Measurements from ENCODE around the gene GLIS1. TPM values are rescaled to one million over a fixed set of nuclear protein-coding genes. Genes with fewer than 3 reads are reported as not detected.

Gene GLIS1
- total and polyA plus RNA-seq, 2 experiments from 2014 or later = 0.22 to 0.61 TPM

GRCh38 chr1:53606197-53606596, 132.8 kb downstream of the GLIS1 start:
- Histone ChIP-seq H3K4me3 (no peak overlapping the region), H3K27ac (no peak overlapping the region), H3K4me1 (ENCODE audit: insufficient read depth) (no peaks in the 10 kb centered on the region), H3K36me3 (ENCODE audit: low read depth) (no peaks in the 10 kb centered on the region), H3K9me3 (ENCODE audit: low read depth) (no peaks in the 10 kb centered on the region), H3K9me2 (ENCODE audit: insufficient read depth) (no peaks in the 10 kb centered on the region), H3K27me3 (replicated peaks; ENCODE audit: insufficient read depth) (no peaks in the 10 kb centered on the region), H4K20me1 (ENCODE audit: insufficient read depth) (no peaks in the 10 kb centered on the region), H3K4me2 (ENCODE audit: unreplicated experiment) (no peak overlapping the region), H3K9ac (no peak overlapping the region), H3K79me2 (ENCODE audit: insufficient read depth) (no peaks in the 10 kb centered on the region), H2AFZ (no peak overlapping the region), H3F3A (ENCODE audit: insufficient read depth) (no peaks in the 10 kb centered on the region)
- in situ Hi-C loops (cut with MboI) = no loop called here
- no peak for TF ChIP-seq EZH2 (IDR thresholded peaks at IDR 0.05; ENCODE audit: insufficient read depth, poor library complexity, severe bottlenecking)
- no peak for TF ChIP-seq EZH2phosphoT487 (IDR thresholded peaks at IDR 0.05; ENCODE audit: insufficient read depth, low read depth)
- no peak for DNase-seq
- 75 to 76% methylated on average over 8 of the region's 8 CpGs for WGBS, 2 experiments (ENCODE audit: low coverage in 1 of 2, low lambda C conversion rate in 2 of 2, missing lambda C conversion rate in 2 of 2)

DNA sequence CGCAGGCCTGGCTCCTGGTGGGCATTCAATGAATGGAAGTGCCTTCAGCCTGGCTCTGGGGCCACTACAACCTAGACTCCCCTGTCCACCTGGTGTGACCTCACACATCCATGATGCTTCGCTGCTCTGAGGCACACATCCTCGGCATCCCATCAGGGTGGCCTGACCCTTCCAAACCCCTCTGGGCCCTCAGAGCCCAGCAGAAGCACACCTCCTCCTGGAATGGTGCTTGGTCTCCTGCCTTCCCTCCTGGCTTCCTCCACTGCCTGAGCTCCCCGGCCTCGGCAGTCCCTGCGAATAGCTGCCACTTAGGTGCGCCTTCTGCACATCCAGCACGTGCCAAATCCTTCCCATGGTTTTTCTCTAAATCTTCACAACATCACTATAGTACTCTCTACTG, 133.8 kb downstream of the GLIS1 start:
- Histone ChIP-seq H3K4me3 (no peak overlapping the region), H3F3A (ENCODE audit: insufficient read depth) (no peaks in the 10 kb centered on the region), H3K79me2 (ENCODE audit: insufficient read depth) (no peaks in the 10 kb centered on the region), H3K9ac (no peak overlapping the region), H3K4me1 (ENCODE audit: insufficient read depth) (no peaks in the 10 kb centered on the region), H4K20me1 (ENCODE audit: insufficient read depth) (no peaks in the 10 kb centered on the region), H3K9me2 (ENCODE audit: insufficient read depth) (no peaks in the 10 kb centered on the region), H2AFZ (no peak overlapping the region), H3K4me2 (ENCODE audit: unreplicated experiment) (no peak overlapping the region), H3K36me3 (ENCODE audit: low read depth) (no peaks in the 10 kb centered on the region), H3K27ac (no peak overlapping the region), H3K27me3 (replicated peaks; ENCODE audit: insufficient read depth) (no peaks in the 10 kb centered on the region), H3K9me3 (ENCODE audit: low read depth) (no peaks in the 10 kb centered on the region)
- DNase-seq = no peak
- WGBS, 2 experiments (ENCODE audit: low coverage in 1 of 2, low lambda C conversion rate in 2 of 2, missing lambda C conversion rate in 2 of 2) = 87 to 94% methylated on average over 8 of the region's 8 CpGs
- in situ Hi-C loops (cut with MboI) = no loop called here
- TF ChIP-seq EZH2 (IDR thresholded peaks at IDR 0.05; ENCODE audit: insufficient read depth, poor library complexity, severe bottlenecking) = no peak
- TF ChIP-seq EZH2phosphoT487 (IDR thresholded peaks at IDR 0.05; ENCODE audit: insufficient read depth, low read depth) = no peak

DNA sequence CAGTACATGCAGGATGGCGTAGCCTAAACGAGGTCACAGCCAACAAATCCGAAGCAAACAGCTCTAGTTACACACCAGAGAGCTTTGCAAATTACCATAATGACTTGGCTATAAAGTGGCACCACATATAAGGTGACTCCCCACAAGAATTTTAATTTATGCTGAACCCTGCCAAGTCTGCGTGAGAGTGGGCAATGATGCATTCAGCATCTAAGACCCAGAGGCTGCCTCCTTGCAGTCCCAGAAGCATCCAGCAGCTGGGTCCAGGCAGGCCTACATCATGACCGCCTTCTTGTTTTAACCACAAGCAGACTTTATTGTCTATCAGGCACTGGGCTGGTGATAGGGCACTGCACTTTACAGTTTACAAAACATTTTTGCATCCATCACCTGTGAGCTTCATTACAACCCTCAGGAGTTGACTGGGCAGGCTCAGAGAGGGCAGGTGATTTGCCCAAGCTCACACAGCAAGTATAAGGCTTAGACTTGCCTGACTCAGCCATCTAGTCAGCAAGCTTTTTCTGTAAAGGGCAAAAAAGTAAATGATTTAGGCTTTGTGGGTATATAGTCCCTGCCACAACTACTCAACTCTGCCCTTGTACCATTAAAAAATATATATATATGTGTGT, 134.6 kb downstream of the GLIS1 start:
- Histone ChIP-seq H3K4me1 (ENCODE audit: insufficient read depth) (no peaks in the 10 kb centered on the region), H3K27me3 (replicated peaks; ENCODE audit: insufficient read depth) (no peaks in the 10 kb centered on the region), H2AFZ (no peak overlapping the region), H3K36me3 (ENCODE audit: low read depth) (no peaks in the 10 kb centered on the region), H3K27ac (no peak overlapping the region), H3K4me3 (no peak overlapping the region), H3K4me2 (ENCODE audit: unreplicated experiment) (no peak overlapping the region), H3F3A (ENCODE audit: insufficient read depth) (no peaks in the 10 kb centered on the region), H3K79me2 (ENCODE audit: insufficient read depth) (no peaks in the 10 kb centered on the region), H3K9ac (no peak overlapping the region), H3K9me2 (ENCODE audit: insufficient read depth) (no peaks in the 10 kb centered on the region), H3K9me3 (ENCODE audit: low read depth) (no peaks in the 10 kb centered on the region), H4K20me1 (ENCODE audit: insufficient read depth) (no peaks in the 10 kb centered on the region)
- 66 to 75% methylated on average over 5 of the region's 5 CpGs for WGBS, 2 experiments (ENCODE audit: low coverage in 1 of 2, low lambda C conversion rate in 2 of 2, missing lambda C conversion rate in 2 of 2)
- DNase-seq = no peak
- in situ Hi-C loops (cut with MboI) = no loop called here
- TF ChIP-seq EZH2 (IDR thresholded peaks at IDR 0.05; ENCODE audit: insufficient read depth, poor library complexity, severe bottlenecking) = no peak
- TF ChIP-seq EZH2phosphoT487 (IDR thresholded peaks at IDR 0.05; ENCODE audit: insufficient read depth, low read depth) = no peak

DNA sequence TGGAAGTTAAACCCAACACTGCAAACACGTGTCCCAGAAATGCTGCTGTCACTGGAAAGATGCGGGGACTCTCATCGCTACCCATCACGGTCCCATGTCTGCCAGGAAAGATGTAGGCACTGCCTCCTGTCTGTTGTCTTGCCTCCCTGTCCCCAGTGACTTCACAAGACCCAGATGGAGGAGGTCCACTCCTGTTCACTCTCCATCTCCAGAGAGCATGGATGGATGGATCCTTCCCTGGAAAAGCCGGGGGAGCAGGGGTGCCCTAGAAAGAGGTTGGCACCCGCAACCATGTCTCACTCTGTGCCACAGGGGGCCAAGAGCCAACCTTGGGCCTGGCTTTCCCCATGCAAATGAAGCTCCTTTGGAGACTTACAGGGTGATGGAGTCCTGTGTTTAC, 135.5 kb downstream of the GLIS1 start:
- H3K36me3 ChIP-seq (ENCODE audit: low read depth) = no peaks in the 10 kb centered on the region
- H3K9me2 ChIP-seq (ENCODE audit: insufficient read depth) = no peaks in the 10 kb centered on the region
- no peaks in the 10 kb centered on the region for H4K20me1 ChIP-seq (ENCODE audit: insufficient read depth)
- H3K27me3 ChIP-seq (replicated peaks; ENCODE audit: insufficient read depth) = no peaks in the 10 kb centered on the region
- no peaks in the 10 kb centered on the region for H3K79me2 ChIP-seq (ENCODE audit: insufficient read depth)
- WGBS, 2 experiments (ENCODE audit: low coverage in 1 of 2, low lambda C conversion rate in 2 of 2, missing lambda C conversion rate in 2 of 2) = 91 to 93% methylated on average over 6 of the region's 6 CpGs
- no peak overlapping the region for H3K27ac ChIP-seq
- no peaks in the 10 kb centered on the region for H3F3A ChIP-seq (ENCODE audit: insufficient read depth)
- no peaks in the 10 kb centered on the region for H3K4me1 ChIP-seq (ENCODE audit: insufficient read depth)
- no peak overlapping the region for H3K9ac ChIP-seq
- no peak overlapping the region for H2AFZ ChIP-seq
- DNase-seq = no peak
- TF ChIP-seq EZH2 (IDR thresholded peaks at IDR 0.05; ENCODE audit: insufficient read depth, poor library complexity, severe bottlenecking) (no peak), EZH2phosphoT487 (IDR thresholded peaks at IDR 0.05; ENCODE audit: insufficient read depth, low read depth) (no peak)
- H3K4me3 ChIP-seq = no peak overlapping the region
- in situ Hi-C loops (cut with MboI) = no loop called here
- no peaks in the 10 kb centered on the region for H3K9me3 ChIP-seq (ENCODE audit: low read depth)
- H3K4me2 ChIP-seq (ENCODE audit: unreplicated experiment) = no peak overlapping the region

Measured in GM23248 (cell line).